Transverse colon (tissue), 4 donors: ENCODE results near the gene ABCA6. TPM values are rescaled to one million over a fixed set of nuclear protein-coding genes. Genes with fewer than 3 reads are reported as not detected.

ENCODE experiments used
- DNase-seq: peaks from one replicate; pipeline ENCODE4 v3.0.0-alpha.2; 2019
- H3K27ac ChIP-seq, 4 donors: fragments of 200-600 bp; sonication (generic); 2 replicates each; pipeline ENCODE4 v1.5.1; 2016 to 2018; ENCODE audit warnings: inconsistent platforms in 4 of 4
- H3K27me3 ChIP-seq: fragments of 200-600 bp; sonication (generic); 2 replicates; pipeline ENCODE4 v1.5.1; 2017; ENCODE audit warnings: inconsistent platforms
- H3K36me3 ChIP-seq, 4 donors: fragments of 200-600 bp; sonication (generic); 2 replicates each; pipeline ENCODE4 v1.5.1; 2017 to 2019; ENCODE audit warnings: inconsistent platforms in 4 of 4
- H3K4me1 ChIP-seq, 4 donors: fragments of 200-600 bp; sonication (generic); 2 replicates each; pipeline ENCODE4 v1.5.1; 2017 to 2020; ENCODE audit warnings: inconsistent platforms in 4 of 4
- H3K4me3 ChIP-seq, 4 donors: fragments of 200-600 bp; sonication (generic); 1 replicate in 1 of 4; 2 replicates in 3 of 4; pipeline versions ENCODE4 v1.5.1 to v1.6.1; 2017 to 2019; ENCODE audit warnings: inconsistent platforms in 4 of 4
- H3K9me3 ChIP-seq, 2 donors: fragments of 200-600 bp; sonication (generic); 2 replicates each; pipeline ENCODE4 v1.5.1; 2017 to 2019; ENCODE audit warnings: inconsistent platforms in 2 of 2
- EP300 ChIP-seq: sonication (generic); formaldehyde crosslinking; IDR thresholded peaks from one replicate; pipeline ENCODE4 v1.6.1; 2017; ENCODE audit warnings: antibody characterized with exemption, low read depth
- POLR2A ChIP-seq: fragments of 450-650 bp; IDR thresholded peaks from one replicate; pipeline ENCODE4 v1.6.1; 2016; ENCODE audit warnings: antibody characterized with exemption, mild to moderate bottlenecking, moderate library complexity
- POLR2AphosphoS5 ChIP-seq, 3 donors: sonication (generic); formaldehyde crosslinking; IDR thresholded peaks; one replicate each; pipeline ENCODE4 v1.6.1; 2016; ENCODE audit warnings: antibody characterized with exemption in 3 of 3
- WGBS, 2 donors: methylation state at CpG; one replicate each; pipeline ENCODE4 v1.1.5; 2018; ENCODE audit warnings: low coverage in 1 of 2; 5-methylcytosine and 5-hydroxymethylcytosine counted together
- in situ Hi-C, 4 donors: fragments of 200-750 bp; cut with MboI; loops; one replicate each; pipeline versions ENCODE4 v1.15.0 to v1.15.1; 2017; ENCODE audit warnings: low sequenced_read_pairs in 3 of 4, low pct_ligation_motif_present in 1 of 4, low pct_unique_long_range_greater_than_20kb in 1 of 4
- intact Hi-C: fragments of 100-400 bp; cut with DNase I; formaldehyde crosslinking; loops from one replicate; pipeline ENCODE4 v1.15.1; 2023; ENCODE audit warnings: low total_unique reads
- total RNA-seq, 4 donors: library from RNA; depleted of rRNA; stranded (reverse); fragments of >200 nt; gene quantifications; one replicate each; pipeline ENCODE4 v1.1.0, GENCODE V29; 2016
- TF ChIP-seq, protein P1 (sequence below), 5 experiments: fragments of 200-600 bp in 3 of 5; fragments of 450-650 bp in 2 of 5; sonication (generic) in 3 of 5; IDR thresholded peaks; 1 replicate in 2 of 5; 2 replicates in 3 of 5; pipeline ENCODE4 v1.5.1; 2016 to 2017; ENCODE audit warnings: antibody characterized with exemption in 5 of 5, inconsistent platforms in 3 of 5, mild to moderate bottlenecking in 2 of 5, moderate library complexity in 1 of 5

Gene ABCA6, protein sequence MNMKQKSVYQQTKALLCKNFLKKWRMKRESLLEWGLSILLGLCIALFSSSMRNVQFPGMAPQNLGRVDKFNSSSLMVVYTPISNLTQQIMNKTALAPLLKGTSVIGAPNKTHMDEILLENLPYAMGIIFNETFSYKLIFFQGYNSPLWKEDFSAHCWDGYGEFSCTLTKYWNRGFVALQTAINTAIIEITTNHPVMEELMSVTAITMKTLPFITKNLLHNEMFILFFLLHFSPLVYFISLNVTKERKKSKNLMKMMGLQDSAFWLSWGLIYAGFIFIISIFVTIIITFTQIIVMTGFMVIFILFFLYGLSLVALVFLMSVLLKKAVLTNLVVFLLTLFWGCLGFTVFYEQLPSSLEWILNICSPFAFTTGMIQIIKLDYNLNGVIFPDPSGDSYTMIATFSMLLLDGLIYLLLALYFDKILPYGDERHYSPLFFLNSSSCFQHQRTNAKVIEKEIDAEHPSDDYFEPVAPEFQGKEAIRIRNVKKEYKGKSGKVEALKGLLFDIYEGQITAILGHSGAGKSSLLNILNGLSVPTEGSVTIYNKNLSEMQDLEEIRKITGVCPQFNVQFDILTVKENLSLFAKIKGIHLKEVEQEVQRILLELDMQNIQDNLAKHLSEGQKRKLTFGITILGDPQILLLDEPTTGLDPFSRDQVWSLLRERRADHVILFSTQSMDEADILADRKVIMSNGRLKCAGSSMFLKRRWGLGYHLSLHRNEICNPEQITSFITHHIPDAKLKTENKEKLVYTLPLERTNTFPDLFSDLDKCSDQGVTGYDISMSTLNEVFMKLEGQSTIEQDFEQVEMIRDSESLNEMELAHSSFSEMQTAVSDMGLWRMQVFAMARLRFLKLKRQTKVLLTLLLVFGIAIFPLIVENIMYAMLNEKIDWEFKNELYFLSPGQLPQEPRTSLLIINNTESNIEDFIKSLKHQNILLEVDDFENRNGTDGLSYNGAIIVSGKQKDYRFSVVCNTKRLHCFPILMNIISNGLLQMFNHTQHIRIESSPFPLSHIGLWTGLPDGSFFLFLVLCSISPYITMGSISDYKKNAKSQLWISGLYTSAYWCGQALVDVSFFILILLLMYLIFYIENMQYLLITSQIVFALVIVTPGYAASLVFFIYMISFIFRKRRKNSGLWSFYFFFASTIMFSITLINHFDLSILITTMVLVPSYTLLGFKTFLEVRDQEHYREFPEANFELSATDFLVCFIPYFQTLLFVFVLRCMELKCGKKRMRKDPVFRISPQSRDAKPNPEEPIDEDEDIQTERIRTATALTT (N-terminal part only)
- total RNA-seq, result 10 to 100 TPM; 13.5 to 51.6 (median 27.0) TPM

DNA sequence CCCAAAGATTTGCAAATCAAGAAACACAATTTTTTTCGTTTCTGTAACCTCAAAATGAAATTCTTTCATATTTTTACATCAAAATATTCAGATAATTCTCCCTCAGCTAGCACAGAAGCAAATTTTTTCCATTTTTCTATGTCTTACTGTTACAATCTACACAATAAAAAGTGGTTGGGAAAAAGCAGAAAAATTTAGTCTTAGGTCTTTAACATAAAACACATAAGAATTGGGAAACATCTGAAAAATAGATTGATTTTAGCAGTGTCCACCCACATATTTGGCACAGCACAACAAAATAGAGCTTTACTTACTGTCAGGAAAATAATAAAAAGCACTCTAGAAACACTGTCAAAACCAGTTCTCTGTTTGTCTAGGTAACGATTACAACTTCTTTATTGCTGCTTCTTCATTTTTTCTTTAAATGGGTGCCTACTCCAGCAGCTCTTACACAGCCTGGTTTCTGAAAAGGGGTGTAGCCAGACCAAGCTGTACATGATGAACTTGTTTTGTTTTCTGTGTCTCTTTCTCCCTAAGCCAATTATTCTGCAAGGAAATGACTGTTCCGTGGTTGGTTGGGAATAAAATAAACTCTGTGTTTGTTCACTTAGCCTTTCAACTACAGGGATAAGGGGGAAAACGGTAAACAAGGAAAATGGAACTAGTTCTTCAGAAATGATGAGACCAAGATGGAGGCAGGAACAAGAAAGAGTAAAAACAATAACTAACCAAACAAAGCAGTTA lies at the start of gene ABCA6:
Gene ABCA6, minus strand, starts transcription at position 465 of the 744 bp plus-strand sequence. CDS start 1,192 bp downstream, outside the sequence.
- H3K36me3 ChIP-seq, result no peaks in the 10 kb centered on the region
- H3K4me3 ChIP-seq, result peak within 1 kb of the TSS in 2 of 4 donors; percentile 15 to 27
- intact Hi-C loops, result no loop called here
- TF ChIP-seq POLR2A, result no peak
- TF ChIP-seq POLR2AphosphoS5 (IDR thresholded peaks at IDR 0.05), result peak in 1 of 3 donors; percentile 11
- TF ChIP-seq, protein P1, sequence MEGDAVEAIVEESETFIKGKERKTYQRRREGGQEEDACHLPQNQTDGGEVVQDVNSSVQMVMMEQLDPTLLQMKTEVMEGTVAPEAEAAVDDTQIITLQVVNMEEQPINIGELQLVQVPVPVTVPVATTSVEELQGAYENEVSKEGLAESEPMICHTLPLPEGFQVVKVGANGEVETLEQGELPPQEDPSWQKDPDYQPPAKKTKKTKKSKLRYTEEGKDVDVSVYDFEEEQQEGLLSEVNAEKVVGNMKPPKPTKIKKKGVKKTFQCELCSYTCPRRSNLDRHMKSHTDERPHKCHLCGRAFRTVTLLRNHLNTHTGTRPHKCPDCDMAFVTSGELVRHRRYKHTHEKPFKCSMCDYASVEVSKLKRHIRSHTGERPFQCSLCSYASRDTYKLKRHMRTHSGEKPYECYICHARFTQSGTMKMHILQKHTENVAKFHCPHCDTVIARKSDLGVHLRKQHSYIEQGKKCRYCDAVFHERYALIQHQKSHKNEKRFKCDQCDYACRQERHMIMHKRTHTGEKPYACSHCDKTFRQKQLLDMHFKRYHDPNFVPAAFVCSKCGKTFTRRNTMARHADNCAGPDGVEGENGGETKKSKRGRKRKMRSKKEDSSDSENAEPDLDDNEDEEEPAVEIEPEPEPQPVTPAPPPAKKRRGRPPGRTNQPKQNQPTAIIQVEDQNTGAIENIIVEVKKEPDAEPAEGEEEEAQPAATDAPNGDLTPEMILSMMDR (IDR thresholded peaks at IDR 0.05), result no peak
- TF ChIP-seq EP300, result no peak
- no peak for DNase-seq
- in situ Hi-C loops, result no loop called here
- H3K27ac ChIP-seq, result peak within 1 kb of the TSS; percentile 11 to 45 (median 33)
- no peaks in the 10 kb centered on the region for H3K9me3 ChIP-seq
- H3K4me1 ChIP-seq, result peaks cover 0 to 4% (median 0%) of the 10 kb centered on the region in 4 donors
- no peaks in the 10 kb centered on the region for H3K27me3 ChIP-seq
- WGBS, 2 donors, result 28 to 32% methylated on average over 4 of the region's 4 CpGs

DNA sequence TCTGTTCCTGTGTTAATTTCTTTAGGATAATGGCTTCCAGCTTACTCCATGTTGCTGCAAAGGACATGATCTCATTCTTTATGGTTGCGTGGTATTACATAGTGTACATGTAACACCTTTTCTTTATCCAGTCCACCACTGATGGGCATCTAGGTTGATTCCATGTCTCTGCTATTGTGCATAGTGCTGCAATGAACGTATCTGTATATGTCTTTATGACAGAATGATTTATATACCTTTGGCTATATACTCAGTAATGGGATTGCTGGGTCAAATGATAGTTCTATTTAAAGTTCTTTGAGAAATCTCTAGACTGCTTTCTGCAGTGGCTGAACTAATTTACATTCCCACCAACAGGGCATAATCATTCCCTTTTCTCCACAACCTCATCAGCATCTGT lies 47.1 kb upstream of the ABCA6 start:
- no peak overlapping the region for H3K4me3 ChIP-seq
- 79 to 83% methylated on average over 2 of the region's 2 CpGs for WGBS, 2 donors
- TF ChIP-seq POLR2A (no peak), POLR2AphosphoS5 (IDR thresholded peaks at IDR 0.05) (no peak), EP300 (no peak)
- TF ChIP-seq, protein P1 (IDR thresholded peaks at IDR 0.05), result no peak
- H3K27ac ChIP-seq, result no peak overlapping the region
- intact Hi-C loops (no loop called here), in situ Hi-C loops (loop anchor here in 1 of 4 donors (25.0 kb wide), 2 partner anchors 101 to 201 kb away; no protein-coding TSS in a partner anchor)
- no peaks in the 10 kb centered on the region for H3K4me1 ChIP-seq
- no peaks in the 10 kb centered on the region for H3K9me3 ChIP-seq
- no peak for DNase-seq
- no peaks in the 10 kb centered on the region for H3K27me3 ChIP-seq
- H3K36me3 ChIP-seq, result peaks cover 0 to 4% (median 0%) of the 10 kb centered on the region in 4 donors

DNA sequence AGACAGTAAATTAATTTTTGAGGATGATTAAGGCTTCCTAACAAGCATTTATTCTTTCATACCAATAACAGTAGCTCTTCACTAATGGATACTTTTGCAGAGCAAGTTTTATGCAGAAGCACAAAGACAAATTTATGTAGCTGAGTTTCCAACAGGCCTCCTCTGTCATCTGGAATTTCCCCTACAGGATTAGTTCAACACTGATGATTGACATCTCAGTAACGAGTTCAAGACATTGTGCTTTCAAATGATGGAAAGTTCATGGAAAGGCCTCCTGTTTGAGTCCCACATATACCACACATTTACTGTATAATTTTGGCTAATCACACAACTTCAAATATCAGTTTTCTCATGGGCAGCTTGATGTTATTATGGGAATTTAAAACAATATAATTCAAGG lies 46.4 kb upstream of the ABCA6 start:
- no peak overlapping the region for H3K4me3 ChIP-seq
- no peak for TF ChIP-seq POLR2AphosphoS5 (IDR thresholded peaks at IDR 0.05)
- TF ChIP-seq, protein P1 (IDR thresholded peaks at IDR 0.05), result no peak
- no peak for TF ChIP-seq EP300
- TF ChIP-seq POLR2A, result no peak
- no peaks in the 10 kb centered on the region for H3K4me1 ChIP-seq
- no peaks in the 10 kb centered on the region for H3K9me3 ChIP-seq
- intact Hi-C loops (no loop called here), in situ Hi-C loops (loop anchor here in 1 of 4 donors (25.0 kb wide), 2 partner anchors 101 to 201 kb away; no protein-coding TSS in a partner anchor)
- 63 to 80% methylated on average over 1 of the region's 1 CpG for WGBS, 2 donors
- no peak for DNase-seq
- no peak overlapping the region for H3K27ac ChIP-seq
- no peaks in the 10 kb centered on the region for H3K27me3 ChIP-seq
- peaks cover 0 to 4% (median 0%) of the 10 kb centered on the region in 4 donors for H3K36me3 ChIP-seq
